Renal cortex interstitium (tissue), 11 donors: ENCODE data around the gene UCHL1. TPM values are rescaled to one million over a fixed set of nuclear protein-coding genes. Genes with fewer than 3 reads are reported as not detected.
"Not testable (repeated sequence)": the region's sequence is repeated elsewhere in the genome, so short reads cannot be mapped to it uniquely, and the experiment has no call there.

Experiments used
- DNase-seq, 11 donors: peaks; one replicate each; pipeline ENCODE4 v3.0.0-alpha.2; 2013; ENCODE audit warnings: low read depth in 9 of 11, low spot score in 4 of 11; ENCODE audit errors: extremely low read depth in 1 of 11
- polyA plus RNA-seq, 3 donors: library from polyadenylated mRNA; unstranded; fragments of 120-200 nt; gene quantifications; one replicate each; pipeline ENCODE4 v1.2.1, GENCODE V29; 2013; ENCODE audit not compliant: insufficient read length in 3 of 3

UCHL1 gene
- polyA plus RNA-seq, 3 donors: 99.0 to 107 (median 99.5) TPM

DNA sequence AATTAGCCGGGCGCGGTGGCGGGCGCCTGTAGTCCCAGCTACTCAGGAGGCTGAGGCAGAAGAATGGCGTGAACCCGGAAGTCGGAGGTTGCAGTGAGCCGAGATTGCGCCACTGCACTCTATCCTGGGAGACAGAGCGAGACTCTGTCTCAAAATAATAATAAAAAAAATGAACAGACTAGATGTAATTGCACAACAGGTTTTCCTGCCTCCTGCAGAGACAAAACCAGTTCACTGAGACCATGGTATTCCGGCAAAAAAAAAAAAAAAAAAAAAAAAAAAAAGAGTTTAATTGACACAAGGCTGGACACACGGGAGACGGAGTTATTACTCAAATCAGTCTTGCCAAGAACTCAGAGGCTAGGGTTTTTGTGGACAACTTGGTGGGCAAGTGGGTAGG lies 58.7 kb downstream of the UCHL1 start:
- not testable (repeated sequence) for DNase-seq

DNA sequence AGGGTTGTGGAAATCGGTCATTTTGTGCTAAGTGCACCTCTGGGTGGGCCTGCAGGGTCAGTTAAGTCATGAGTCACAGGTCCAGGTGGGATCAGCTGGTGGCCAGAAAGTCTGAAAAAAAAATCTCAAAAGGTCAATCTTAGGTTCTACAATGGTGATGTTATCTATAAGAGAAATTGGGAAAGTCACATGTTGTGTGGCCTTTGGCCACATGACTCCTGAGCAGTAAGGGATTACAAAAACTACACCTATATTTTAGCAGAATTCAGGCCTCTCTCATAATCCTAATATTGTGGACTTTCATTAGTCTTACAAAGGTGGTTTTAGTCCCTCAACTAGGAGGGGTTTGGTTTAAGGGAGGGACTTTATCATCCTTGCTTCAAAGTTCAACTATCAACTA lies 59.1 kb downstream of the UCHL1 start:
- DNase-seq: no peak

Other genes with a start within 250 kb of the UCHL1 start
- 10 to 100 TPM; 53.1 to 59.3 (median 55.8) TPM for gene APBB2, start 42.4 kb upstream of the UCHL1 start, polyA plus RNA-seq